GM12865 (cell line): ENCODE data around the gene CYP2C19.

Experiments
- DNase-seq: peaks from one replicate; pipeline ENCODE4 v3.0.0; 2010; ENCODE audit warnings: low read depth
- H3K4me3 ChIP-seq: 2 replicates; pipeline ENCODE4 v1.5.1; 2011; ENCODE audit warnings: mild to moderate bottlenecking, low read depth, low read length, control low read depth
- TF ChIP-seq, protein P1 (sequence below): IDR thresholded peaks from 2 replicates; pipeline ENCODE4 v1.5.1; 2011; ENCODE audit warnings: low read length, control low read depth, low read depth, inconsistent platforms; ENCODE audit not compliant: insufficient read depth; ENCODE audit errors: missing control alignments

CYP2C19 gene

DNA sequence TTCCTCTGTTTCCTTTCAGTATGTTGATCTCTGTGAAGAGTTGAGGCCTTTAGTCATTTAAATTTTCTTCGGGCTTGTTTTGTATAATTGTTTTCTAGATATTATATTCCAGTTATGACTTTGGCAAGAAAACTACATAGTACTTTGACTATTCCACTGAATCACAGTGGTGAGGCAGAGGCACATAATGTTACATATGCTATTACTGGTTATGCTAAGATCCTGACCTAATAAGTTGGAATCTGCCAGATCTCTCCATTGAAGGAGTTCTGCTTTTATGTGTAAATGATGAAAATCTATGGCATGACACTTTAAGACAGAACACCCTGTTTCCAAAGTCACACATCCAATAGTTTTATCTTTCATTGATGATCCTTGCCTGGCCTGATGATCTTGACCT is 83.7 kb downstream of the CYP2C19 start:
- TF ChIP-seq, protein P1, sequence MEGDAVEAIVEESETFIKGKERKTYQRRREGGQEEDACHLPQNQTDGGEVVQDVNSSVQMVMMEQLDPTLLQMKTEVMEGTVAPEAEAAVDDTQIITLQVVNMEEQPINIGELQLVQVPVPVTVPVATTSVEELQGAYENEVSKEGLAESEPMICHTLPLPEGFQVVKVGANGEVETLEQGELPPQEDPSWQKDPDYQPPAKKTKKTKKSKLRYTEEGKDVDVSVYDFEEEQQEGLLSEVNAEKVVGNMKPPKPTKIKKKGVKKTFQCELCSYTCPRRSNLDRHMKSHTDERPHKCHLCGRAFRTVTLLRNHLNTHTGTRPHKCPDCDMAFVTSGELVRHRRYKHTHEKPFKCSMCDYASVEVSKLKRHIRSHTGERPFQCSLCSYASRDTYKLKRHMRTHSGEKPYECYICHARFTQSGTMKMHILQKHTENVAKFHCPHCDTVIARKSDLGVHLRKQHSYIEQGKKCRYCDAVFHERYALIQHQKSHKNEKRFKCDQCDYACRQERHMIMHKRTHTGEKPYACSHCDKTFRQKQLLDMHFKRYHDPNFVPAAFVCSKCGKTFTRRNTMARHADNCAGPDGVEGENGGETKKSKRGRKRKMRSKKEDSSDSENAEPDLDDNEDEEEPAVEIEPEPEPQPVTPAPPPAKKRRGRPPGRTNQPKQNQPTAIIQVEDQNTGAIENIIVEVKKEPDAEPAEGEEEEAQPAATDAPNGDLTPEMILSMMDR, result no peak
- DNase-seq, result no peak
- no peak overlapping the region for H3K4me3 ChIP-seq

DNA sequence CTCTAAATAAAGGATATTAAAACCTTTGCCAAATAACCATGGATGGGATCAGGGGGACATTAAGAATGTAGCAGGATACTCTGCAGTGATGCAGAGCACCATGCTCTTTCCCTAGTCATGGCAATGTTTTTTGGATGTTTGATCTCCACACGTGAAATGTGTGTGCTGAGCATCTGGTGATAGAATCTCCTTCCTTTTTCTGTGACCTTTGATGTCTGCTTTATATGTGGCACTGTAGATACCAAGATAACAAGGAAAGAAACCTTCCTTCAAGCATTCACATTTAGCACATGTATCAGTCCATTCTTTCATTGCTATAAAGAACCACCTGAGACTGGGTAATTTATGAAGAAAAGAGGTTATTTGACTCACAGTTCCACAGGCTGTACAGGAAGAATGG is 88.3 kb downstream of the CYP2C19 start:
- TF ChIP-seq, protein P1, result no peak
- DNase-seq, result no peak
- no peak overlapping the region for H3K4me3 ChIP-seq

- TF ChIP-seq, protein P1, result no peak
- H3K4me3 ChIP-seq, result no peak overlapping the region
- DNase-seq, result no peak
Measured at GRCh38 chr10:94851263-94851662, 88.8 kb downstream of the CYP2C19 start.

DNA sequence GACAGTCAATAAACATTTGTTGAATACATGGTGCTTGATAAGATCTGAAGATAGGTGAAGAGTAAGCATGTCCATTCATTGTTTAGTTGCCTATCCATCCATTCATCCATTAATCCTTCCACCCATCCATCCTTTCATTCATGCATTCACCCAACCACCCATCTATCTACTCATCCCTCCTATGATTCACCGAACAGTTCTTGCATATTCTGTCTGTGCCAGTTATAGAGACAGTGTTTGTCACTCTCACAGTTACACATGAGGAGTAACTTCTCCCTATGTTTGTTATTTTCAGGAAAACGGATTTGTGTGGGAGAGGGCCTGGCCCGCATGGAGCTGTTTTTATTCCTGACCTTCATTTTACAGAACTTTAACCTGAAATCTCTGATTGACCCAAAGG is 90.0 kb downstream of the CYP2C19 start:
- TF ChIP-seq, protein P1, result no peak
- H3K4me3 ChIP-seq, result no peak overlapping the region
- no peak for DNase-seq

DNA sequence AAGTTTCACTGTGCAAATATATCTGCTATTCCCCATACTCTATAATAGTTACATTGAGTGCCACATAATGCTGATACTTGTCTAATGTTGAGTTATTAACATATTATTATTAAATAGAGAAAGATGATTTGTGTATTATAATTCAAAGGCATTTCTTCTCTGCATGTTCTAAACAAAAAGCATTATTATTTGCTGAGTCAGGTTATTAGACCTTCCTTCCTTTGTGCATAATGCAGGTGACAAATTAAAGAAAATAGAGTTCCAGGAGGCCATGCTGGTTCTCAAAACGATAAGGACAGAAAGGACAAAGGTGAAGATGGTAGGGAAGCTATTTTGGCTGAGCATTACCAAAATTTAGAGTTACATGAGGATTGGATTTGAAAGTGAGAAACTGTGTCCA is 90.6 kb downstream of the CYP2C19 start:
- TF ChIP-seq, protein P1, result no peak
- no peak overlapping the region for H3K4me3 ChIP-seq
- no peak for DNase-seq

DNA sequence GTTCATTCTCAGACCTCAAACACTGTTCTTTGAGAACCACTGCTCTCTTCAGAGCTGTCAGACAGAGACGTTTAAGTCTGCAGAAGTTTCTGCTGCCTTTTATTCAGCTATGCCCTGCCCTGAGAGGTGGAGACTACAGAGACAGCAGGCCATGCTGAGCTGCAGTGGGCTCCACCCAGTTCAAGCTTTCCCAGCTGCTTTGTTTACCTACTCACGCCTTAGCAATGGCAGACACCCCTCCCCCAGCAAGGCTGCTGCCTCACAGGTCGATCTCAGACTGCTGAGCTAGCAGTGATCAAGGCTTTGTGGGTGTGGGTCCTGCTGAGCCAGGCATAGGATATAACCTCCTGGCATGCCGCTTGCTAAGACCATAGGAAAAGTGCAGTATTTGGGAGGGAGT is 95.5 kb downstream of the CYP2C19 start:
- no peak overlapping the region for H3K4me3 ChIP-seq
- TF ChIP-seq, protein P1, result no peak
- DNase-seq, result peak; percentile 1

GRCh38 chr10:94859086-94859485 is 96.6 kb downstream of the CYP2C19 start:
- no peak overlapping the region for H3K4me3 ChIP-seq
- DNase-seq, result no peak
- TF ChIP-seq, protein P1, result no peak
